ENCODE measurements around the gene MEPCE.

Gene MEPCE

GRCh38 chr7:100407285-100408180 lies 22.1 kb upstream of the MEPCE start:
- DNase-seq (ENCODE audit: low read depth) = no peak

- no peak for DNase-seq (ENCODE audit: low read depth)
Observed at GRCh38 chr7:100411101-100411500, 18.5 kb upstream of the MEPCE start.

- DNase-seq (ENCODE audit: low read depth) = no peak
Observed at GRCh38 chr7:100413346-100413745, 16.3 kb upstream of the MEPCE start.

- DNase-seq (ENCODE audit: low read depth) = no peak
Observed at GRCh38 chr7:100413889-100414288, 15.7 kb upstream of the MEPCE start.

- no peak for DNase-seq (ENCODE audit: low read depth)
Observed at GRCh38 chr7:100415448-100415847, 14.2 kb upstream of the MEPCE start.

GRCh38 chr7:100418930-100419659 lies 10.5 kb upstream of the MEPCE start:
- DNase-seq (ENCODE audit: low read depth) = no peak

- DNase-seq (ENCODE audit: low read depth) = no peak
Observed at GRCh38 chr7:100419660-100420226, 9.9 kb upstream of the MEPCE start.

- DNase-seq (ENCODE audit: low read depth) = no peak
Observed at GRCh38 chr7:100423315-100423714, 6.3 kb upstream of the MEPCE start.

- DNase-seq (ENCODE audit: low read depth) = no peak
Observed at GRCh38 chr7:100425347-100425746, 4.3 kb upstream of the MEPCE start.

GRCh38 chr7:100426516-100426915 lies 3.1 kb upstream of the MEPCE start:
- DNase-seq (ENCODE audit: low read depth) = no peak

- no peak for DNase-seq (ENCODE audit: low read depth)
Observed at GRCh38 chr7:100427762-100428198, 1.9 kb upstream of the MEPCE start.

GRCh38 chr7:100428199-100428966 lies 1.2 kb upstream of the MEPCE start, which contains the start of gene ZCWPW1:
Gene ZCWPW1, minus strand, starts transcription at chr7:100428703. Its CDS starts 8,054 bp downstream, at chr7:100420649.
- DNase-seq (ENCODE audit: low read depth) = peak; percentile 95

- DNase-seq (ENCODE audit: low read depth) = peak; percentile 100
Observed at GRCh38 chr7:100428967-100429636, 529 bp upstream of the MEPCE start.

- no peak for DNase-seq (ENCODE audit: low read depth)
Observed at GRCh38 chr7:100430493-100431285, 1.1 kb downstream of the MEPCE start.

GRCh38 chr7:100431286-100431735 lies 1.7 kb downstream of the MEPCE start:
- no peak for DNase-seq (ENCODE audit: low read depth)

- no peak for DNase-seq (ENCODE audit: low read depth)
Observed at GRCh38 chr7:100432053-100432452, 2.4 kb downstream of the MEPCE start.

- no peak for DNase-seq (ENCODE audit: low read depth)
Observed at GRCh38 chr7:100432621-100433275, 3.1 kb downstream of the MEPCE start.

- DNase-seq (ENCODE audit: low read depth) = no peak
Observed at GRCh38 chr7:100433276-100433591, 3.6 kb downstream of the MEPCE start.

- no peak for DNase-seq (ENCODE audit: low read depth)
Observed at GRCh38 chr7:100433592-100434296, 4.1 kb downstream of the MEPCE start.

All from activated T-cell treated with anti-CD3 and anti-CD28 coated beads for 48 hours (primary cell).